ENCODE results near the gene PCP2.

The PCP2 gene

DNA sequence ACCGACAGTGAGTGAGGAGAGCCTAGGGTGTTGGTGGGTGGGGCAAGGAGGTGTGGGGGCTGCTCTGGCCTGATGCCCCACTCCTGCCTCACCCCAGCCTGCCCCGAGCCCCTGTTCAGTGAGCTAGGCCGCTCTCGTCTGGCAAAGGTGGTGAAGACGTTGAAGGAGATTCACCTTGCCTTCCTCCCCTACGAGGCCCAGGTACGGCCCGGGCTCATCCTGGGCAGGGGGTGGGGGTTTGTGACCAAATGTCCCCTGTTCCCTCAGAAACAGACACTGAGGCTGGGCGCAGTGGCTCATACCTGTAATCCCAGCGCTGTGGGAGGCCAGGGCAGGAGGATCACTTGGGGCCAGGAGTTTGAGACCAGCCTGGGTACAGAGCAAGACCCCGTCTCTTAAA is 7.3 kb upstream of the PCP2 start:
- no peak for FAIRE-seq

DNA sequence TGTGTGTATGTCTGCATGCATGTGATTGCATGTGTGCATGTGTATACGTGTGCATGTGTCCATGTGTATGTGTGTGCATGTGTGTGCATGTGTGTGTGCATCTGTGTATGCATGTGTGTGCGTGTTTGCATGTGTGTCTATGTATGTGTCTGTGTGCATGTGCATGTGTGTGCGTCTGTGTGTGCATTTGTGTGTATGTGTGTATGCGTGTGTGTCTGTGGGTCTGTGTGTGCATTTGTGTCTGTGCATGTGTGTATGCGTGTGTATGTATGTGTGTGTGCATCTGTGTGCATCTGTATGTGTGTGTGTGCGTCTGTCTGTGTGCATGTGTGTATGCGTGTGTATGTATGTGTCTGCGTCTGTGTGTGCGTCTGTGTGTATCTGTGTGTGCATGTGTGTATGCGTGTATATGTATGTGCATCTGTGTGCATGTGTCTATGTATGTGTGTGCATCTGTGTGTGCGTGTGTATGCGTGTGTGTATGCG is 6.4 kb upstream of the PCP2 start:
- no peak for FAIRE-seq
- DNase-seq (ENCODE audit: insufficient read length, low spot score): no peak

More for the DNA sequence above, 7.3 kb upstream of the PCP2 start:
- no peak for DNase-seq (ENCODE audit: insufficient read length, low spot score)

DNA sequence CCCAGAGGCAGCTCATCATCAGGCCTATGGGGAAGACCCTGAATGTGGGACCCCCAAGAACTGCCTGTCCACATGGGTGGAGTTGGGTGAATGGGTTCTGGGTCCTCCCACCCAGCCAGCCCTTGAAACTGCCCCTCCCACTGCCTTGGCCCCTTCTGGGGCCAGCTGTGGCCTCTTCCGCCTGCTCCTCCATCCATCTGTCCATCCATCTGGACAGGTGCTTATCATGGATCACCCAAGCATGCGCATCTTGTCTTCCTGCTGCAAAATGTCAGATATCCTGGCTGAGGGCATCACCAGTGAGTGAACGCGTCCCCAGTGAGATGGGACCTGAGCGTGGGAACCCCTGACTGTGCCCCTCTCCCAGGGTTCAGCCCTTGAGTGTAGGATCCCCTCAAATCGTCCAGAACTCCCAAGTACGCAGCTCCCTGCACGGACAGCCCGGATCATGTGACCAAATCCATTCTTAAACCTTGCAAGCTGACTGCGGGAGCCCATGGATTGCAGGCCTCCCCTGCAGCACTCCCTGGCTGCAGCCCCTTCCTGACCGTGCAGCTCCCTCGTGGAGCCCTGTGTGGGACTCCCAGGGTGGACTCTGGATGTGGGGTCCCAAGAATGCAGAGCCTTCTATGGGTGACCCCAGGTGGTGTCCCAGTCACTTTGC is 5.4 kb upstream of the PCP2 start:
- no peak for FAIRE-seq
- no peak for DNase-seq (ENCODE audit: insufficient read length, low spot score)

DNA sequence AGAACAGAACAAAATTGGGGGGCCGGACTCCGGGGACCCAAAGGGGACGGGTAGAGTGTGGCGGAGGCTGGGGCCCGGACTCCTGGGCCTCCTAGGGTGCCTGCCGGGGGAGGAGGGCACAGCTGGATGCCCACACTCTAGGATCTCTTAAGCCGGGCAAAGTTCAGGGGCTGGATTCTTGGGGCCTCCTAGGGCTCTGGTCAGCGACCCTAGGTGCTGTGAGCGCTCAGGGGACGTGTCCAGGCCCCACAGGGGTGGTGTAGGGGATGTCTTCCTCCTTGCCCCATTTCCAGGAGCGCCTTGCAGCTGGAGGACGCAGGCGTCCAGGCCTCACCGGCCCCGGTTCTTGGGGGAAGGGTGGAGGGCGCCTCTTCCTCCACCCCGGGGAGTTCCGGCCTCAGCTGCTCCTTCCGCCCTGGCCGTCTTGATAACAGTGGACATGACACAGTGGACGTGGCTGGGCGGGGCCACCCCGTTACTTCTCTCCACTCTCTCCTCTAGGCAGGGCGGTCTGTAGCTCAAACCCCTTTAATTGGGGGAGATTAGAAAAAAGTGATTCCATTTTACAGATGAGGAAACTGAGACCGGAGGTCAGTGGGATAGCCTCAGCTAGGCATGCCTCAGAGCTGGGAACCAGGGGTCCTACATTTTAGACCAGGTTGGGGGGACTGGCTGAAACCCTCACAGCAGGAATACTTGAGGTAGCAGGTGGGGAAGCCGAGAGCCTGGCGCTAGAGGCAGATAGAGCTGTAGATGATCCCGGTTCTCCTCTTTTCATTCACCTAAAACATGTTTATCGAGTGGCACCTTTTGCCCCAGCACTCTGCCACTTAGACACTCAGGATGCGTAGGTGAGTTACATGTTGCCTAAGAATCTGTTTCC is 4.1 kb upstream of the PCP2 start:
- DNase-seq (ENCODE audit: insufficient read length, low spot score): no peak
- FAIRE-seq: no peak

DNA sequence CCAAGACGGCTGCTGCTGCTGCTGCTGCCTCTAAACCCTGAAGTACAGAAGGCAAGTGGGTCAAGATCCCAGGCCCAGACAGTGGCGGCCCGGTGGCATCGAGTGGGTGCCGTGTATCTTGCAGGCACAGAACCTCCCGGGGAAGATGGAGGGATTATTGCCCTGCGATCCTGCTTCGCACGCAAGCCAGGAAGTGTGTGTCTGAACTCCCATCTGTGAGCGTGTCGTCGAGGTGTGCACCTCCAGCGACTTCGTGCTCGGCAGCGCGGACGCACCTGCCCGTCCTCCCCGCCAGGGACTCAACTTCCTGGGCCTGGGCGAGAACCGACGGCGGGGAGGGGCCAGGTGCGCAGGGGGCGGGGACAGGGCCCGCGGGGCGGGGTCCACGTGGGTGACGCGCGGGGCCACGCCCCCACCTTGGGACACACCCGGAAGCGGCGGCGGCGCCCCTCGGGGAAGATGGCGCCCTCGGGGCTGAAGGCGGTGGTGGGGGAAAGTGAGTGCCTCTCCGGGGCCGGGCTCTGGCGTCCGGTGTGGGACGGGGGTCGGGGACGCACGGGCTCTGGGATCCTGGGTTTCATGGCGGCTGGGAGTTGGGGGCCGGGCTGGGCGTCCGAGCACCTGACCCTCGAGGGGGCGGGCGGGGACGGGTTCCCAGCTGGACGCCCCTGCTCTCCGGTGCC is 3.3 kb upstream of the PCP2 start, which contains the start of gene STXBP2:
Gene STXBP2, plus strand, starts transcription at position 420 of the 683 bp plus-strand sequence. Its CDS starts 40 bp downstream, at position 460.
- no peak for FAIRE-seq

DNA sequence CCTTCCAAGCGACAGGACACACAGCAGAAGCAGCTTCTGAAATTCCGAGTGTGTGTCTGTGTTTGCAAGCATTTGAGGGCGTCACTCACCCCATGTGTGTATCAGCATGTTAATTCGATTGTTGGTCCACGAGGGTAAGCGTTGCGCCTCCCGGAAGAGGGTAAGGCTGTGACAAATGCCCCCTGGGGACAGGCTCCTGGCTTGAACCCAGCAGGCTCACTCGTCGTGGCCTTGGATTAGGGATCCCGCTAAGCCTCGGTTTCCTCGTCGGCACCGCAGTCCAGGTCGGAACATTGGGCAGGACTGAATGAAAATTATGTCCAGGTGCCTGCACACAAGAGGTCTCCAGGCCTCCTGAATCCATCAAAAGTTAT is 2.8 kb upstream of the PCP2 start:
- FAIRE-seq: no peak

More for the DNA sequence above, 3.3 kb upstream of the PCP2 start, which contains the start of gene STXBP2:
- DNase-seq (ENCODE audit: insufficient read length, low spot score): no peak

DNA sequence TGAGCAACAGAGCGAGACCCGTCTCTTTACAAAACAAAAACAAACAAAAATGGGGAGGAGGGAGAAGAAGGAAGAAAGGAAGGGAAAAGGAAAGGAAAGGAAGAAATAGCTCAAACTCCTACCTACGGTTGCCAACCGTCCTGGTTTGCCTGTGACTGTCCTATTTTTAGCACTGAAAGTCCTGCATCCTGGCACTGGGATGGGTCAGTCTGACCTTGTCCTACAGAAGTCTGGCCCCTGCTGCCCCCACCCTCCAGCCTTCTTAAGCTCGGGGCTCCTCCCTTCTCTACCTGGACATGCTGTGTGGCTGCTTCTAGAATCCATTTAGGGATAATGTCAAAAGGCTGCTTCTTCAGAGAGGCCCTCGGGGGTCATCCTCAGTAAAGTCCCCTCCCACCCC is 2.2 kb upstream of the PCP2 start:
- DNase-seq (ENCODE audit: insufficient read length, low spot score): no peak
- no peak for FAIRE-seq

More for the DNA sequence above, 2.8 kb upstream of the PCP2 start:
- DNase-seq (ENCODE audit: insufficient read length, low spot score): no peak

DNA sequence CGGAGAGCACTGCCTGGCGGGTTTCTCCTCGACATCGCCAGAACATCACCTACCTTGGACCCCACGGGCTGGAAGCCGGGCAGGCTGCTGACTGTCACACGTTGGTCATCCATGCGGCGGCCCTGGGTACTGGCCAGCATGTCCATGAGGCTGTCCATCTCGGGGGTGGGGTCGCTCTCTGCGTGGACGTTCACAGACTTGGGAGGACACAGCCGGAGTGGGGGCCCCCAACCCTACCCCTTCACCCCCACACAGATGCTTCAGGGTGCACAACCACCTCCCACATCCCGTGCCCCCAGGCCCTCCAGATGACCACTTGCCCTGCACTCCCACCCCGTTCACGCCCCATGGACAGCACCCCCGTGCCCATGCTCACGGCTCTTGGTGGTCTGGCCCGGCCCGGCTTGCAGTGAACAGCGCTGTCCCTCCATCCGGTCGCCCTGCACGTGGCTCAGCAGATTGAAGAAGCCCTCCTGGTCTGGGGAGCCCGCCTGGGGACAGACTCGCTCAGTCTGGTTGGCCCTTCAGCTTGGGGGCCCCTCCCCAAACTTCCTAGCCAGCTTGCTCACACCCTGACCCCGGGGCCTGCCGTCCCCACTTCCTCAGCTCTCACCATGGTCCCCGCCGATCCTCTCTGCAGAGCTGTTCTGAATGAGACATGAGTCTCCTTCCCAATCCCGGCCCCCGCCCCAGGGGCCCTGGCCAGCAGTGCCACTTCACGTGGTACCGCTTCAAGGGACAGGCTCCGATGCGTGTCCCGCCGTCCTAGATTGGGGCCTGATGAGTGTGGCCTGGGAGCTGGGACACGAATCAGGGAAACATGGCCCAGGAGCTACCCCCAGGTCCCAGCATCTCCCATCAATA is 947 bp downstream of the PCP2 start:
- FAIRE-seq: no peak
- no peak for DNase-seq (ENCODE audit: insufficient read length, low spot score)

DNA sequence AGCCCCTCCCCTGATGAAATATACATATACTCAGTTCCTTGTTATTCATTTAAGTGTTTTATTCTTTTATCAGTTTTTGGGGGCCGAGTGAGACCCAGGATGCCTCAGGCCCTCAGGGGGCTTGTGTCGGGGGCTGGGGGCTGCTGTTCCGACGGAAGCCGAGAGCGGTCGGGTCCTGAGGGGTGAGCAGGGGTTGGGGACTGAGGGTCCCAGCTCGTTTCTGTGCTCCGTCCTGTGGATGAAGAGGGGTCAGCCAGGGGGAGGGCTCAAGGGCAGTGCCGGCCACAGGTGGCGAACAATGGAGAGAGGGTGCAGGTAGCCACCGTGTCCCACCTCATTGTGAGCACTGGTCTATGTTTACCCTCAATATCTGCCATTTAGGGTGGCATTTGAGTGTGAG is 1.9 kb downstream of the PCP2 start:
- no peak for DNase-seq (ENCODE audit: insufficient read length, low spot score)
- no peak for FAIRE-seq

DNA sequence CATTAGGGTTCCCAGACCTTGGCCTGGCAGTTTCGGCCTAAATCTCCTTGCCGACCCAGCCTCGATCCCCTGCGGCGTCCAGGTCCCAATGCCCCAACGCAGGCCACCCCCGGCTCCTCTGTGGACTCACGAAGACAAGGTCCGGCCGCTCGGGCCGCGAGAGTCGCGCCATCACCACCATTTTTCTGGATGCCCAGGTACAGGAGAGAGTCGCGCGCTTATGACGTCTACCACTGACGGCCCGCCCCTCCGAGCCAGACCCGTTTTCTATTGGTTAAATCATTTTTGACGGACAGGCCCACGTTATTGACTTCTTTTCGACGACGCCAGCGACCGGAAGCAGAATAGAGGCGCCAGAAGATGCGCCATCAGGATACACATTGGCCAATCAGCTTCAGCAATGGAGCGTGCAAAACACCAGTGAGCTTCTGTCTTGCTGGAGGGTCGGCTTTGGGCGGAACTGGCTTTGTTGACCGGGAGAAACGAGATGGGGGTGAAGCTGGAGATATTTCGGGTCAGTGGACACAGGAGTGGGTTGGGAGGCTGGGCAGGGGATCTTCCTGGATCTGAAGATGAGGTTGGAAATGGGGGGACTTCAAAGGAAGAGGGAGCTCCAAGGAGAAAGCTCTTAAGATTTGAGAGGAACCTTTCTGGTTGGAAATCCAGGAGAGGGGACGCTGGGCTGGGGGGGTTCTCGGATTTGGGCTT is 4.0 kb downstream of the PCP2 start, which contains the start of the genes PET100 and XAB2:
Gene PET100, plus strand, starts transcription at position 447 of the 708 bp plus-strand sequence. Its CDS starts 41 bp downstream, at position 488.
Gene XAB2, minus strand, starts transcription at position 199 of the 708 bp plus-strand sequence. Its CDS starts 18 bp downstream, at position 181.
- DNase-seq (ENCODE audit: insufficient read length, low spot score): peak; percentile 100
- peak; percentile 94 for FAIRE-seq

DNA sequence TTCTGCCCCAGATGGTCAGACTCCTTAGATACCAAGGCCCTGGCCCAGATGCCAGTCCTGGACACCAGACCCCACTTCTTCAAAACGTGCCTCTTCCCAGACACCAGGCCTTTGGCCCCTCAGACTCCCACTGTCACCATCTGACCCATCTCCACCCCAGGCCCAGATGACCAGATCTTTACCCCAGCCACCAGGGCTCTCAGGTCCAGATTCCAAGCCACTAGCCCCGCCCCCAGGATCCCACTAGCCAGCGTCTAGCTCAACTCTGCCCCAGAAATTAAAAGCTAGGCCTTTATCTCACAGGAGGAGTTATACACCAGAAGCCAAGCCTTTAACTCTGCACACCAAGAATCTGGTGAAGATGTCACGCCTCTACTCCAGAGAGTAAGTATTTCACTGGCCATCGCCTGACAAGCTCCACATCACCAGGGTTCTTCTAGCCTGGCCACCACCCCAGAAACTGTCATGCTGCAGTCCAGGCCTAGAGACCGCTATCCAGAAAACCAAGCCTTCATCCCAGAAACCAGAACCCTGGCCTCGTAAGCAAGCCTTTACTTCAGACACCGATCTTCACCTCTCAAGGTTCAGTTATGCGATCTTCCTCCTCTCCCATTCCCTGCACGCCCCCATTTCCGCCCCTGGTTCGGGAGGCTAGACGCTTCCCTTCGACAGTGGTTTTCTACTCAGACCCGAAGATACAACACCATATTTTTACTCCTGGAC is 4.8 kb downstream of the PCP2 start:
- FAIRE-seq: peak; percentile 16
- DNase-seq (ENCODE audit: insufficient read length, low spot score): no peak

DNA sequence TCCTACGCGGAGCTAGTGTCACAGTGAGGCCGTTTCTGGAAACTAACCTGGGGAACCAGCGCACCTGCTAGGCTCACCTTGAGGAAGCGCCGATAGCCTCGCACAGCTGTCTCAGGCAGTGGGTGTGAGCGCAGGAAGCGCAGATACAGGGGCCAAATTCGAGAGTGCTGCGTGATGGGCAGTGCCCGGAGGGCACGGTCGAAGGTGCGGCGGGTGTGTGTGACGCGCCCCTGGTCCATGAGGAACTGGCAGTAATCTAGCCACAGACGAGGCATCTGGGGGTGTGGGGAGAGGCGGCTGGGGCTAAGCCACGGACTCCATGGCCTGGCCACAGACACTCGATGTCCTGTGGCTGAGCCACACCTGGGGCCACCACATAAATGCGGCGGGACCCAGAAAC is 6.4 kb downstream of the PCP2 start:
- DNase-seq (ENCODE audit: insufficient read length, low spot score) (no peak), FAIRE-seq (no peak)

DNA sequence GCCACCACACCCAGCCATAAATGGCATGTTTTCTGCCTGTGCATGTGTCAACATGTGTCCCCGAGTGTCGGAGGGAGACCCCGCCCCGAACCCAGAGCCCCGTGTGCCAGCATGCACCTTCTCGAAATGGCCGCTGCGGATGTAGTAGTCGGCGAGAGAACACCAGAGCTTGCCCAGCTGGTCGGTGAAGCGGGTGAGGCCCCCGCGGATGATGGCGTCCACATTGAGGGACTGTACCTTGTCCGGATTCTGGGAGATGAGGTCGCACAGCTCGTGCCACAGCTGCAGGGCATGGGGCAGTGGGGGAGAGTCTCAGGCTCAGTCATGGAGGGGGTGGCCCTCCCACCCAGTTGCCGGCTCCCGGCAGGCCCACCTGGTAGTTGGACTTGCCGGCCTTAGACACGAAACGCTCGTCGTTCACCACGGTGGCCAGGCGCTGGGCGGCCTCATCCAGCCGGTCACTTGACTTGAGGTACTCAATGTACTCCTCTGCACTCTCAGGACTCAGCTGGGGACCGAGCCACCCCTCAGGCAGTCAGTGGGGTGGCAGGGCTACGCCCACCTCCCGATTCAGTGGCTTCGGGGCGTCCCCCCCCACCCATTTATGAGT is 7.7 kb downstream of the PCP2 start:
- DNase-seq (ENCODE audit: insufficient read length, low spot score): no peak
- FAIRE-seq: no peak

DNA sequence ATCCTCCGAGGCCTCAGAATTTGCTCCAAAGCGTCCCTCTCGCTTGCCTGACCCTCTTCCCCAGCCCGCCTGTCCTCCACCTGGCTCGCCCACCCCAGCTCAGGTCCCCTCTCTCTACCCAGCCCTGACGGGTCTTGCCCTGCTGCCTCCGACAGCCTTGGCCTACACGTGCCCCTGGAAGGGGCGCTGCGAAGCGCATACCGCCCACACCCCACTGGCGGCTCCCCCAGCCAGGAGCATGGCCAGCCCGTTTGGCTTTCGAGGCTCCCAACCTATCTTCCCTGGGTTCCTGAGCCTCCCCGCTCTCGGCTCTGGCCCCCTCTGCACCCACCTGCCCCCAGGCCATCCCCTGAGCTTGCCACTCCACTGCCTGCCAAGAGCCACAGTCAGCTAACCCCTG is 8.7 kb downstream of the PCP2 start:
- no peak for DNase-seq (ENCODE audit: insufficient read length, low spot score)
- no peak for FAIRE-seq

DNA sequence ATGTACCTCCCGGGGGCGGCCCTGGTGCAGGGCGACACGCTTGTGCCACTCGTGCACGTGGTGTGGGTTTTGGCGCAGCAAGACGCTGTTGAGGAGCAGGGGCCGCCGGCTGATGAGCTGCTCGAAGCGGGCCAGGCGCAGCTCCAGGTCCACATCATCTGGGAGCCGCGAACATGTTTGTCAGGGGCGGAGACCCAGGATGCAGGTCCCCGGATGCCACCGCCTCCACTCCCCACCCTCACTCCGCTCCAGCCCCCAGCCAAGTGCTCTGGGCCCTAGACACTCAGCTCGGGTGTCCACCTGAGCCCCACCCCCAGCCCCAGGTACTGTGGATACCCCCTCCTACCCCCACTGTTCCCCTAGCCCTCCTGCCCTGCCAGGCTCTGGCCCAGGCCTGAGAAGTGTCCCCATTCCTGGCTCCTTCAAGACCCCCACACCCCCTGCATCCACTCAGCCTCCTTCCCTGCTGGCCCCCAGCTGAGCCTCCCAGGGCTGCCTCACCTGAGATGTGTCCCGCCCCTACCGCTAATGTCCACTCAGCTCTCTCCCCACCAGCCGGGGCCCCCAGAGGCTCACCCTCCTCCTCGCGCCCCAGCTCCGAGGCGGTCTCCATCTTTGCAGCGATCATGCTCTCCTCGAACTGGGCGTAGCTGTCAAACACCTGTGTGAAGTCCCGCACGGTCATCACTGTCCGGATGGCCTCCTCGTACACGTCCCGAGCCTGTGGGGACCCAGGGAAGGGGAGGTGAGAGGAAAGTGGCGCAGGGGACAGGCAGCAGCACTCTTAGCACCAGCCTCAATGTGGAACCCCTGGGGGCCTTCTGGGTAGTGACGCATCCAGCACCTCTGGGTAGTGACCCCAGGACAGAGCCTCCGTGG is 9.6 kb downstream of the PCP2 start:
- DNase-seq (ENCODE audit: insufficient read length, low spot score) (no peak), FAIRE-seq (no peak)

DNA sequence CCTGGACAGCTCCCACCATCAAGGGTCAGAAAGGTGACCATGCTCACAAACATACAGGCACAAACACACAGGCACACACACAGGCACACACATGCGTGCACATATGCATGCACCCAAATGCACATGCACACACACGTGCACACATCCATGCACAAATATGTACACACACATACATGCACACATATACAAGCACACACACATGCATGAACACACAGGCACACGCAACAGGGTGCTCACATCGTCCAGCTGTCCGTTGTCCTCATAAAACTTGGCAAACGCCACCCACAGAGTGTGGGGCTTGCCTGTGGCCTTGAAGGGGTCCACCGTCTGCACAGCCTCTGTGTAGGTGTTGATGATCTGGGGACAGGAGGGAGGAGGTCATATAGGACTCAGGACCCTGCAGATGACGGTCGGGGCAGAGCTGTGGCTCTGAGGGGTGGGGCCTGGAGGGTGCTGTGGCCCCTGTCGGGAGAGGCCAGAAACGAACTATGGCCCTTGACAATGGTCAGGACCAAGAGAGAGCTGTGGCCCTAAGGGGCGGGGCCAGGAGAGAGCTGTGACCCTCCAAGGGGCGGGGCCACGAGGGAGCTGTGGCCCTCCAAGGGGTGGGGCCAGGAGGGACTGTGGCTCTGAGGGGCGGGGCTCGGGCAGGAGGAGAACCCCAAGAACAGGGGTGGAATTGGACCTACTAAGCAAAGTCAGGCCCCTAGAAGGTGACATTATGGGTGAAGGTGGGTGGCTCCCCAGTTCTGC is 10.4 kb downstream of the PCP2 start:
- FAIRE-seq: peak; percentile 81

More for the DNA sequence above, 10.4 kb downstream of the PCP2 start:
- DNase-seq (ENCODE audit: insufficient read length, low spot score): no peak
